ENCODE results near the gene SCAPER. TPM values are rescaled to one million over a fixed set of nuclear protein-coding genes. Genes with fewer than 3 reads are reported as not detected.

SCAPER gene
- total and polyA plus RNA-seq, 10 of the 15 experiments (the other 5 are each of a cell fraction or from before 2014, with no cell fraction given), result 1.0 to 7.7 (median 3.9) TPM

DNA sequence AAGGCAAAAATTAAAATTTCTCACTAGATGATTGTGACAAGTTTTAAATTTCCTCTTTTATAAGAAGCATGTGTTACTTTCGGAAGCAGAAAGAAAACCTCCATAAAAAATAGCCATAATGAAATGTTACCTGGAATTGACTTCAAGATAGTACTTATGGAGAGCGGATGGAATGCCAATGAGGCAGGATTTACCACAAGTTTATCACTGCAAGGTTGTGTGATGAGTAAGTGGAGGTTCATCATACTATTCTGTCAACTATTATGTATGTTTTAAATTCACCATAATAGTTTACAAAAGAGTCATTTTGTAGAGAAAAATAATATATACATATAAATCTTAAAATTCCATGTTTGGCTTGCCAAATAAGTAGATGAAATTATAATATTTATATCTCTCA lies 230.3 kb downstream of the SCAPER start:
- SMC1A ChIA-PET (ENCODE audit: uncharacterized antibody, unreplicated experiment), result interaction anchor here (0.8 kb wide), 1 partner anchor 49 kb away, joined by 4 read pairs; no protein-coding TSS in a partner anchor
- CTCF ChIA-PET, result no interaction called here
- Histone ChIP-seq H4K20me1 (ENCODE audit: control insufficient read depth, insufficient read depth) (no peaks in the 10 kb centered on the region), H3K27ac (ENCODE audit: control insufficient read depth, insufficient read depth) (no peak overlapping the region), H3K4me3 (no peak overlapping the region), H3K9me3 (replicated peaks; ENCODE audit: control insufficient read depth, insufficient read depth, low read length) (no peaks in the 10 kb centered on the region; the same call in 2 of the 3 replicates), H3K36me3 (ENCODE audit: control insufficient read depth in 2 of 2, insufficient read depth in 2 of 2, low read length in 1 of 2) (no peaks in the 10 kb centered on the region), H3K9ac (ENCODE audit: control insufficient read depth, insufficient read depth, low read length) (no peak overlapping the region), H3K27me3 (replicated peaks in 1 of 2; ENCODE audit: control insufficient read depth in 2 of 2, insufficient read depth in 2 of 2, low read length in 1 of 2) (no peaks in the 10 kb centered on the region; a peak in 1 of 4 replicates), H3K79me2 (ENCODE audit: control insufficient read depth, insufficient read depth, low read length) (no peaks in the 10 kb centered on the region), H3K4me2 (ENCODE audit: control insufficient read depth, insufficient read depth) (no peak overlapping the region), H2AFZ (ENCODE audit: control insufficient read depth, low read depth, low read length) (no peak overlapping the region), H3K4me1 (ENCODE audit: control insufficient read depth, insufficient read depth, low read length) (no peaks in the 10 kb centered on the region)
- TF ChIP-seq SUPT20H (IDR thresholded peaks at IDR 0.05; ENCODE audit: borderline replicate concordance, control insufficient read depth, low read depth, low read length), result no peak
- TF ChIP-seq SMAD1 (IDR thresholded peaks at IDR 0.05; ENCODE audit: low read depth, partially characterized antibody), result no peak
- TF ChIP-seq BACH1 (IDR thresholded peaks at IDR 0.05; ENCODE audit: borderline replicate concordance), result no peak
- BruUV-seq (replicated peaks), result no TSS peak
- in situ Hi-C loops (cut with MboI) (no loop called here), intact Hi-C loops (cut with micrococcal nuclease; ENCODE audit: unreplicated experiment) (no loop called here)
- DNase-seq (ENCODE audit: low read depth, low spot score), result no peak
- 76% methylated on average over 2 of the region's 2 CpGs for WGBS (ENCODE audit: insufficient coverage, insufficient replicate concordance, low lambda C conversion rate, missing lambda C conversion rate)
- RAD21 ChIA-PET (ENCODE audit: unreplicated experiment), result no interaction called here
- ATAC-seq, result no peak
- POLR2A ChIA-PET, result no interaction called here
- no peak for FAIRE-seq

DNA sequence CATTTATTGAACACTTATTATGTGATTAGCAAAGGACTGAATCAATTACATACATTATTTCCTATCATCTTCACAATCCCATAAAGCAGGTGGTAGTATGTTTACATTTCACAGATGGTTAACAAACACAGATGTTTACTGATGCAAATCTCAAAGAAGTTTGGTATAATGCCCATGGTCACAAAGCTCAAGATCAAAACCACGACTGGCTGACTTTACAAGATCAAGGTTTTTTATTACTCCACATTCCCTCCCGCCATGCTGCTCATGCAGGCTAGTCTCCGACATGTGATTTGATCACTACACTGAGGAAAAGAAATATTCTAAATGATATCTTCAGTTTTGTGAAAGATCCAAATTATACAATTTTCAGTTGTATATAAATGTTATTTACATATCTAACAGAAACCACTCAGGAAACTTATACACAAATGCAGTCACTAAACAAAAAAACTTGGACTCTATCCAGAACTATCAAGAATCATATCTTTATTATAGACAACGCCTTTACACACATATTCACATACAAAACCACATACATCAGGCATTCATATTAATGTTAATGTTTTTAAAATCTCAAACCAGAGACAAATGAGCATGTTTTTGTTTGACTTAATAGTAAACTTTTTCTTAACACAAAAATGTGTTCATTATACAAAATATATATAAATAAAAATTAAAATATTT lies 235.5 kb downstream of the SCAPER start:
- ATAC-seq, result no peak
- no peaks in the 10 kb centered on the region for H4K20me1 ChIP-seq (ENCODE audit: control insufficient read depth, insufficient read depth)
- H3K27me3 ChIP-seq (replicated peaks in 1 of 2; ENCODE audit: control insufficient read depth in 2 of 2, insufficient read depth in 2 of 2, low read length in 1 of 2), result no peaks in the 10 kb centered on the region
- no peaks in the 10 kb centered on the region; the same call in 2 of the 3 replicates for H3K9me3 ChIP-seq (replicated peaks; ENCODE audit: control insufficient read depth, insufficient read depth, low read length)
- H3K36me3 ChIP-seq (ENCODE audit: control insufficient read depth in 2 of 2, insufficient read depth in 2 of 2, low read length in 1 of 2), result no peaks in the 10 kb centered on the region
- H3K27ac ChIP-seq (ENCODE audit: control insufficient read depth, insufficient read depth), result no peak overlapping the region
- TF ChIP-seq ZNF24 (IDR thresholded peaks at IDR 0.05), result no peak
- TF ChIP-seq, protein P1, sequence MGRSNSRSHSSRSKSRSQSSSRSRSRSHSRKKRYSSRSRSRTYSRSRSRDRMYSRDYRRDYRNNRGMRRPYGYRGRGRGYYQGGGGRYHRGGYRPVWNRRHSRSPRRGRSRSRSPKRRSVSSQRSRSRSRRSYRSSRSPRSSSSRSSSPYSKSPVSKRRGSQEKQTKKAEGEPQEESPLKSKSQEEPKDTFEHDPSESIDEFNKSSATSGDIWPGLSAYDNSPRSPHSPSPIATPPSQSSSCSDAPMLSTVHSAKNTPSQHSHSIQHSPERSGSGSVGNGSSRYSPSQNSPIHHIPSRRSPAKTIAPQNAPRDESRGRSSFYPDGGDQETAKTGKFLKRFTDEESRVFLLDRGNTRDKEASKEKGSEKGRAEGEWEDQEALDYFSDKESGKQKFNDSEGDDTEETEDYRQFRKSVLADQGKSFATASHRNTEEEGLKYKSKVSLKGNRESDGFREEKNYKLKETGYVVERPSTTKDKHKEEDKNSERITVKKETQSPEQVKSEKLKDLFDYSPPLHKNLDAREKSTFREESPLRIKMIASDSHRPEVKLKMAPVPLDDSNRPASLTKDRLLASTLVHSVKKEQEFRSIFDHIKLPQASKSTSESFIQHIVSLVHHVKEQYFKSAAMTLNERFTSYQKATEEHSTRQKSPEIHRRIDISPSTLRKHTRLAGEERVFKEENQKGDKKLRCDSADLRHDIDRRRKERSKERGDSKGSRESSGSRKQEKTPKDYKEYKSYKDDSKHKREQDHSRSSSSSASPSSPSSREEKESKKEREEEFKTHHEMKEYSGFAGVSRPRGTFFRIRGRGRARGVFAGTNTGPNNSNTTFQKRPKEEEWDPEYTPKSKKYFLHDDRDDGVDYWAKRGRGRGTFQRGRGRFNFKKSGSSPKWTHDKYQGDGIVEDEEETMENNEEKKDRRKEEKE (IDR thresholded peaks at IDR 0.05), result no peak
- no peak for TF ChIP-seq EZH2 (IDR thresholded peaks at IDR 0.05; ENCODE audit: borderline replicate concordance, control insufficient read depth, low read depth, low read length)
- no peak for TF ChIP-seq MXI1 (IDR thresholded peaks at IDR 0.05; ENCODE audit: low read depth, low read length)
- no peak for TF ChIP-seq FOXM1 (IDR thresholded peaks at IDR 0.05; ENCODE audit: low read depth, low read length)
- no peak for TF ChIP-seq YBX1 (IDR thresholded peaks at IDR 0.05)
- SMC1A ChIA-PET (ENCODE audit: uncharacterized antibody, unreplicated experiment), result interaction anchor here (0.5 kb wide), 1 partner anchor 389 kb away, joined by 3 read pairs; no protein-coding TSS in a partner anchor
- in situ Hi-C loops (cut with MboI) (no loop called here), intact Hi-C loops (cut with micrococcal nuclease; ENCODE audit: unreplicated experiment) (no loop called here)
- POLR2A ChIA-PET, result no interaction called here
- RAD21 ChIA-PET (ENCODE audit: unreplicated experiment), result no interaction called here
- FAIRE-seq, result no peak
- CTCF ChIA-PET, result no interaction called here
- WGBS (ENCODE audit: insufficient coverage, insufficient replicate concordance, low lambda C conversion rate, missing lambda C conversion rate), result 88% methylated on average over 4 of the region's 4 CpGs
- no peaks in the 10 kb centered on the region for H3K79me2 ChIP-seq (ENCODE audit: control insufficient read depth, insufficient read depth, low read length)
- no peaks in the 10 kb centered on the region for H3K4me1 ChIP-seq (ENCODE audit: control insufficient read depth, insufficient read depth, low read length)
- BruUV-seq (replicated peaks), result no TSS peak
- DNase-seq (ENCODE audit: low read depth, low spot score), result no peak
- H3K4me2 ChIP-seq (ENCODE audit: control insufficient read depth, insufficient read depth), result no peak overlapping the region
- no peak overlapping the region for H2AFZ ChIP-seq (ENCODE audit: control insufficient read depth, low read depth, low read length)
- H3K9ac ChIP-seq (ENCODE audit: control insufficient read depth, insufficient read depth, low read length), result no peak overlapping the region
- H3K4me3 ChIP-seq, result no peak overlapping the region

All from GM12878 (cell line).